ENCODE data around the gene SHOC2.
A peak's percentile ranks its signal among the peaks of the same experiment; 100 is the strongest.
"Not testable (repeated sequence)": the region's sequence is repeated elsewhere in the genome, so short reads cannot be mapped to it uniquely, and the experiment has no call there.

The SHOC2 gene

GRCh38 chr10:110901954-110902819, 17.2 kb upstream of the SHOC2 start:
- DNase-seq = no peak

- DNase-seq = no peak
Measured at GRCh38 chr10:110903280-110904278, 15.8 kb upstream of the SHOC2 start.

- no peak for DNase-seq
Measured at GRCh38 chr10:110910138-110910537, 9.3 kb upstream of the SHOC2 start.

GRCh38 chr10:110912374-110912773, 7.0 kb upstream of the SHOC2 start:
- DNase-seq = no peak

GRCh38 chr10:110914431-110914830, 5.0 kb upstream of the SHOC2 start:
- DNase-seq = no peak

- no peak for DNase-seq
Measured at GRCh38 chr10:110915035-110915434, 4.4 kb upstream of the SHOC2 start.

- not testable (repeated sequence) for DNase-seq
Measured at GRCh38 chr10:110915600-110915999, 3.8 kb upstream of the SHOC2 start.

GRCh38 chr10:110916554-110917346, 2.7 kb upstream of the SHOC2 start:
- DNase-seq = no peak

- peak; percentile 66 to 89 for DNase-seq
Measured at GRCh38 chr10:110918269-110918642, 1.1 kb upstream of the SHOC2 start.

- peak in 1 of 2 experiments; percentile 98 for DNase-seq
Measured at GRCh38 chr10:110918643-110919348, 608 bp upstream of the SHOC2 start, which contains the start of gene BBIP1. Gene BBIP1 (minus strand): TSS chr10:110919180. CDS start chr10:110918157, 1,023 bp downstream.

- peak; percentile 8 to 25 for DNase-seq
Measured at GRCh38 chr10:110919971-110920881, 822 bp downstream of the SHOC2 start.

- no peak for DNase-seq
Measured at GRCh38 chr10:110923856-110924493, 4.6 kb downstream of the SHOC2 start.

- no peak for DNase-seq
Measured at GRCh38 chr10:110927461-110927860, 8.1 kb downstream of the SHOC2 start.

GRCh38 chr10:110931769-110932381, 12.5 kb downstream of the SHOC2 start:
- DNase-seq = no peak

GRCh38 chr10:110932505-110933180, 13.2 kb downstream of the SHOC2 start:
- DNase-seq = no peak

- no peak for DNase-seq
Measured at GRCh38 chr10:110936757-110937156, 17.4 kb downstream of the SHOC2 start.

- no peak for DNase-seq
Measured at GRCh38 chr10:110939419-110939818, 20.0 kb downstream of the SHOC2 start.

GRCh38 chr10:110944792-110945396, 25.5 kb downstream of the SHOC2 start:
- no peak for DNase-seq

- DNase-seq = no peak
Measured at GRCh38 chr10:110946496-110946895, 27.1 kb downstream of the SHOC2 start.
